Right lobe of liver (tissue), 6 donors: Measurements from ENCODE around the gene RAB10. TPM values are rescaled to one million over a fixed set of nuclear protein-coding genes. Genes with fewer than 3 reads are reported as not detected.

Source experiments
- ATAC-seq, 4 donors: fragments of 200-7000 bp; cut with Tn5 transposase; one replicate each; pipeline ENCODE4 v1.9.1; 2020; ENCODE audit warnings: mild to moderate bottlenecking in 4 of 4, moderate library complexity in 4 of 4
- DNase-seq, 3 donors: peaks; one replicate each; pipeline ENCODE4 v3.0.0-alpha.2; 2020
- H3K27ac ChIP-seq, 3 donors: fragments of 200-600 bp; one replicate each; pipeline ENCODE4 v1.8.0; 2022
- H3K27me3 ChIP-seq, 2 donors: fragments of 200-600 bp; one replicate each; pipeline ENCODE4 v1.8.0; 2022
- H3K36me3 ChIP-seq, 4 donors: fragments of 200-600 bp; sonication (generic) in 1 of 4; one replicate each; pipeline versions ENCODE4 v1.5.1 to v1.8.0; 2017 to 2022; ENCODE audit warnings: control low read depth in 1 of 4
- H3K4me1 ChIP-seq, 4 donors: fragments of 200-600 bp; sonication (generic) in 1 of 4; one replicate each; pipeline versions ENCODE4 v1.5.1 to v1.8.0; 2017 to 2022; ENCODE audit warnings: control low read depth in 1 of 4
- H3K4me3 ChIP-seq, 3 donors: fragments of 200-600 bp; one replicate each; pipeline ENCODE4 v1.8.0; 2022
- H3K9me3 ChIP-seq, 4 donors: fragments of 200-600 bp; sonication (generic) in 1 of 4; one replicate each; pipeline versions ENCODE4 v1.5.1 to v1.8.0; 2017 to 2022; ENCODE audit warnings: control low read depth in 1 of 4
- CTCF ChIP-seq, 4 donors: fragments of 200-600 bp in 3 of 4; fragments of 450-650 bp in 1 of 4; IDR thresholded peaks; one replicate each; pipeline versions ENCODE4 v1.5.1 to v1.8.0; 2016 to 2022; ENCODE audit warnings: antibody characterized with exemption in 4 of 4, mild to moderate bottlenecking in 2 of 4
- POLR2A ChIP-seq: fragments of 450-650 bp; IDR thresholded peaks from one replicate; pipeline ENCODE4 v1.6.1; 2017; ENCODE audit warnings: antibody characterized with exemption, mild to moderate bottlenecking
- WGBS: methylation state at CpG from one replicate; pipeline ENCODE4 v1.1.6; 2018; ENCODE audit warnings: low coverage, low lambda C conversion rate; ENCODE audit not compliant: insufficient coverage; ENCODE audit errors: missing lambda C conversion rate; 5-methylcytosine and 5-hydroxymethylcytosine counted together
- intact Hi-C, 2 donors: fragments of 100-400 bp; cut with DNase I; formaldehyde crosslinking; loops; one replicate each; pipeline versions ENCODE4 v1.11.2 to v1.14.1; 2022
- total RNA-seq, 6 experiments: library from RNA; depleted of rRNA in 2 of 6; stranded (reverse); fragments of >200 nt in 2 of 6; fragmentation: NEBNext Ultra II Directional in 3 of 6; extraction: Animal tissue kit (Norgen Biotek cat#: 25700) in 3 of 6; gene quantifications; one replicate each; pipeline versions ENCODE4 v1.1.0 to v1.2.4, GENCODE V29; 2016 to 2023
- donor health status: DM: no; HTN: yes; CAD: no.
- donor health status: DM: no; HTN: no; CAD: no.
- donor health status: DM: no; HTN: no; CAD: no.
- donor health status: DM: no; HTN: yes; CAD: no.
- donor health status: DM: no; HTN: yes; CAD: no.

RAB10 gene
- total RNA-seq, 6 experiments from 2014 or later = 41.6 to 95.1 (median 70.6) TPM

GRCh38 chr2:26169226-26169625 is 135.3 kb downstream of the RAB10 start:
- H3K27ac ChIP-seq = no peak overlapping the region
- ATAC-seq = no peak
- intact Hi-C loops = no loop called here
- peak in 1 of 3 donors; percentile 29 for DNase-seq
- H3K27me3 ChIP-seq = no peaks in the 10 kb centered on the region
- 93% methylated on average over 2 of the region's 5 CpGs for WGBS
- no peak overlapping the region for H3K4me3 ChIP-seq
- peaks cover 0 to 11% (median 0%) of the 10 kb centered on the region in 4 donors for H3K4me1 ChIP-seq
- H3K36me3 ChIP-seq = no peaks in the 10 kb centered on the region
- no peak for TF ChIP-seq CTCF (IDR thresholded peaks at IDR 0.05)
- no peak for TF ChIP-seq POLR2A
- no peaks in the 10 kb centered on the region for H3K9me3 ChIP-seq

GRCh38 chr2:26169681-26170414 is 136.0 kb downstream of the RAB10 start:
- Histone ChIP-seq H3K4me1 (peaks cover 0 to 7% (median 0%) of the 10 kb centered on the region in 4 donors), H3K4me3 (no peak overlapping the region), H3K27ac (no peak overlapping the region), H3K36me3 (no peaks in the 10 kb centered on the region), H3K27me3 (no peaks in the 10 kb centered on the region), H3K9me3 (no peaks in the 10 kb centered on the region)
- WGBS = 75% methylated on average over 6 of the region's 14 CpGs
- no peak for TF ChIP-seq CTCF (IDR thresholded peaks at IDR 0.05)
- TF ChIP-seq POLR2A = no peak
- ATAC-seq (no peak), DNase-seq (peak in 1 of 3 donors; percentile 30)
- intact Hi-C loops = no loop called here

- Histone ChIP-seq H3K27me3 (no peaks in the 10 kb centered on the region), H3K27ac (no peak overlapping the region), H3K4me1 (peaks cover 0 to 7% (median 0%) of the 10 kb centered on the region in 4 donors), H3K36me3 (no peaks in the 10 kb centered on the region), H3K9me3 (no peaks in the 10 kb centered on the region), H3K4me3 (no peak overlapping the region)
- intact Hi-C loops = no loop called here
- DNase-seq (peak in 1 of 3 donors; percentile 36), ATAC-seq (no peak)
- TF ChIP-seq POLR2A (no peak), CTCF (IDR thresholded peaks at IDR 0.05) (no peak)
- 66% methylated on average over 3 of the region's 9 CpGs for WGBS
Measured at GRCh38 chr2:26170795-26171194, 136.9 kb downstream of the RAB10 start.

- Histone ChIP-seq H3K4me3 (no peak overlapping the region), H3K4me1 (peaks cover 0 to 7% (median 0%) of the 10 kb centered on the region in 4 donors), H3K27ac (no peak overlapping the region), H3K9me3 (no peaks in the 10 kb centered on the region), H3K27me3 (no peaks in the 10 kb centered on the region), H3K36me3 (no peaks in the 10 kb centered on the region)
- ATAC-seq (no peak), DNase-seq (peak in 1 of 3 donors; percentile 39)
- intact Hi-C loops = no loop called here
- no peak for TF ChIP-seq POLR2A
- TF ChIP-seq CTCF (IDR thresholded peaks at IDR 0.05) = no peak
- 33% methylated on average over 12 of the region's 56 CpGs for WGBS
Measured at GRCh38 chr2:26172189-26172870, 138.4 kb downstream of the RAB10 start.
